AG09319 (cell line): ENCODE measurements around the gene TMEM248.

Experiments
- DNase-seq: peaks from one replicate; pipeline ENCODE4 v3.0.0-alpha.2; 2010; ENCODE audit warnings: low read depth; ENCODE audit errors: extremely low read depth
- CTCF ChIP-seq: IDR thresholded peaks from 2 replicates; pipeline ENCODE4 v1.5.1; 2011; ENCODE audit warnings: low read depth, mild to moderate bottlenecking, inconsistent platforms, low read length, moderate library complexity

The TMEM248 gene

GRCh38 chr7:66933469-66933868 is 12.4 kb downstream of the TMEM248 start:
- TF ChIP-seq CTCF = no peak
- no peak for DNase-seq

GRCh38 chr7:66937940-66938339 is 16.9 kb downstream of the TMEM248 start:
- DNase-seq = no peak
- TF ChIP-seq CTCF = no peak

GRCh38 chr7:66939325-66939724 is 18.3 kb downstream of the TMEM248 start:
- no peak for TF ChIP-seq CTCF
- DNase-seq = no peak

- DNase-seq = no peak
- no peak for TF ChIP-seq CTCF
These were observed 25.5 kb downstream of the TMEM248 start for GRCh38 chr7:66946545-66946944.

- DNase-seq = no peak
- TF ChIP-seq CTCF = no peak
These were observed 27.6 kb downstream of the TMEM248 start for GRCh38 chr7:66948480-66949109.

- DNase-seq = no peak
- no peak for TF ChIP-seq CTCF
These were observed 29.3 kb downstream of the TMEM248 start for GRCh38 chr7:66950311-66950710.

GRCh38 chr7:66950763-66951162 is 29.7 kb downstream of the TMEM248 start:
- no peak for DNase-seq

More at GRCh38 chr7:66950763-66951162, 29.7 kb downstream of the TMEM248 start:
- TF ChIP-seq CTCF = no peak
